HG03103 (cell line): ENCODE measurements around the gene ABCG4.
"Not testable (repeated sequence)": the region's sequence is repeated elsewhere in the genome, so short reads cannot be mapped to it uniquely, and the experiment has no call there.

ENCODE experiments used
- ATAC-seq: cut with Tn5 transposase; IDR thresholded peaks from one replicate; pipeline ENCODE4 v1.9.1; 2021; ENCODE audit warnings: low read depth; ENCODE audit not compliant: unreplicated experiment

The ABCG4 gene

GRCh38 chr11:119115484-119116234, 33.2 kb upstream of the ABCG4 start:
- no peak for ATAC-seq

GRCh38 chr11:119116235-119116594, 32.6 kb upstream of the ABCG4 start:
- no peak for ATAC-seq

- no peak for ATAC-seq
These were observed 32.3 kb upstream of the ABCG4 start for GRCh38 chr11:119116601-119117000.

GRCh38 chr11:119117004-119117706, 31.7 kb upstream of the ABCG4 start:
- no peak for ATAC-seq

GRCh38 chr11:119118227-119118626, 30.6 kb upstream of the ABCG4 start:
- no peak for ATAC-seq

GRCh38 chr11:119118946-119119345, 29.9 kb upstream of the ABCG4 start:
- ATAC-seq = no peak

- no peak for ATAC-seq
These were observed 28.2 kb upstream of the ABCG4 start for GRCh38 chr11:119120639-119121007.

- peak; percentile 94 for ATAC-seq
These were observed 27.6 kb upstream of the ABCG4 start, which contains the start of gene HINFP for GRCh38 chr11:119121008-119121810. TSS of gene HINFP (plus strand) at chr11:119121580. CDS start at chr11:119126945, 5,365 bp downstream.

- no peak for ATAC-seq
These were observed 27.1 kb upstream of the ABCG4 start for GRCh38 chr11:119121811-119122124.

GRCh38 chr11:119125821-119126220, 23.0 kb upstream of the ABCG4 start:
- no peak for ATAC-seq

GRCh38 chr11:119126675-119127268, 22.1 kb upstream of the ABCG4 start:
- ATAC-seq = no peak

GRCh38 chr11:119130662-119131061, 18.2 kb upstream of the ABCG4 start:
- no peak for ATAC-seq

- no peak for ATAC-seq
These were observed 14.4 kb upstream of the ABCG4 start for GRCh38 chr11:119134389-119134978.

- ATAC-seq = not testable (repeated sequence)
These were observed 9.6 kb upstream of the ABCG4 start for GRCh38 chr11:119139276-119139675.

- peak; percentile 61 for ATAC-seq
These were observed 3.9 kb upstream of the ABCG4 start for GRCh38 chr11:119144825-119145486.

GRCh38 chr11:119145551-119145950, 3.3 kb upstream of the ABCG4 start:
- ATAC-seq = no peak

GRCh38 chr11:119147604-119148333, 1.1 kb upstream of the ABCG4 start:
- no peak for ATAC-seq

- ATAC-seq = no peak
These were observed 183 bp upstream of the ABCG4 start for GRCh38 chr11:119148720-119149017.

GRCh38 chr11:119149786-119150275, 979 bp downstream of the ABCG4 start:
- no peak for ATAC-seq

GRCh38 chr11:119152043-119152442, 3.2 kb downstream of the ABCG4 start:
- no peak for ATAC-seq
